H1 (cell line): ENCODE measurements around the gene APLP1. TPM values are rescaled to one million over a fixed set of nuclear protein-coding genes. Genes with fewer than 3 reads are reported as not detected.

Experiments used
- CTCF ChIA-PET: fragments of 300-600 bp; sonication (Branson Sonifier 250); formaldehyde crosslinking; loops from one replicate; lab custom pipeline; 2021; ENCODE audit not compliant: partially characterized antibody; lab: Charles Lee
- POLR2A ChIA-PET: fragments of 300-600 bp; sonication (Branson Sonifier 250); formaldehyde crosslinking; loops from one replicate; lab custom pipeline; 2021; ENCODE audit warnings: inconsistent platforms; ENCODE audit not compliant: partially characterized antibody; lab: Charles Lee
- DNase-seq, 2 experiments: peaks; one replicate each; pipeline versions ENCODE4 v3.0.0 to v3.0.0-alpha.2; 2010 to 2022; ENCODE audit warnings: low spot score in 2 of 2, low read depth in 1 of 2, mixed read lengths in 1 of 2
- FAIRE-seq: peaks from 2 replicates; lab custom pipeline; 2011; peaks lifted over from hg19 to GRCh38; lab: Jason Lieb, UNC
- H2AFZ ChIP-seq: 2 replicates; pipeline ENCODE4 v1.8.1; 2012; ENCODE audit warnings: low read length, inconsistent platforms
- H2AK5ac ChIP-seq: 2 replicates; pipeline ENCODE4 v1.6.1; 2013; ENCODE audit warnings: low read depth, low read length
- H2BK120ac ChIP-seq: replicated peaks from 2 replicates; pipeline ENCODE3; 2013; ENCODE audit warnings: low read depth, low read length, inconsistent platforms
- H2BK12ac ChIP-seq: 2 replicates; pipeline ENCODE4 v1.6.1; 2013; ENCODE audit warnings: low read depth, low read length
- H2BK15ac ChIP-seq: 2 replicates; pipeline ENCODE4 v1.6.1; 2013; ENCODE audit warnings: low read length
- H2BK20ac ChIP-seq: 2 replicates; pipeline ENCODE4 v1.6.1; 2013; ENCODE audit warnings: low read length
- H2BK5ac ChIP-seq: 2 replicates; pipeline ENCODE4 v1.6.1; 2013; ENCODE audit warnings: low read depth, low read length
- H3K14ac ChIP-seq: 2 replicates; pipeline ENCODE4 v1.6.1; 2013; ENCODE audit warnings: inconsistent platforms; ENCODE audit not compliant: insufficient read length
- H3K18ac ChIP-seq: 2 replicates; pipeline ENCODE4 v1.6.1; 2013; ENCODE audit warnings: low read length; ENCODE audit errors: extremely low read depth
- H3K23ac ChIP-seq: 2 replicates; pipeline ENCODE4 v1.6.1; 2013; ENCODE audit warnings: inconsistent platforms; ENCODE audit not compliant: insufficient read length
- H3K23me2 ChIP-seq: 2 replicates; pipeline ENCODE4 v1.6.1; 2013; ENCODE audit warnings: low read depth, low read length
- H3K27ac ChIP-seq: 2 replicates; pipeline ENCODE4 v1.6.1; 2011; ENCODE audit warnings: low read depth, low read length, inconsistent platforms
- H3K27me3 ChIP-seq, 4 experiments: replicated peaks in 1 of 4; 1 replicate in 1 of 4; 2 replicates in 3 of 4; pipeline versions ENCODE4 v1.6.1 to v1.8.1; 2011 to 2013; ENCODE audit warnings: low read length in 3 of 4, mild to moderate bottlenecking in 3 of 4, inconsistent platforms in 2 of 4, mixed read lengths in 2 of 4, moderate library complexity in 1 of 4; ENCODE audit not compliant: control insufficient read depth in 3 of 4, insufficient read depth in 3 of 4; ENCODE audit errors: extremely low read depth in 1 of 4
- H3K36me3 ChIP-seq, 4 experiments: 2 replicates each; pipeline versions ENCODE4 v1.6.1 to v1.8.1; 2011 to 2013; ENCODE audit warnings: mild to moderate bottlenecking in 4 of 4, low read length in 3 of 4, moderate library complexity in 2 of 4, control low read depth in 1 of 4, inconsistent platforms in 1 of 4; ENCODE audit not compliant: insufficient read depth in 4 of 4, control insufficient read depth in 2 of 4
- H3K4ac ChIP-seq: replicated peaks from 2 replicates; pipeline ENCODE3; 2013; ENCODE audit warnings: low read length, low read depth, mixed read lengths, inconsistent platforms; ENCODE audit not compliant: insufficient read length
- H3K4me1 ChIP-seq, 4 experiments: replicated peaks in 1 of 4; 1 replicate in 1 of 4; 2 replicates in 3 of 4; pipeline versions ENCODE4 v1.6.1 to v1.8.1; 2011 to 2013; ENCODE audit warnings: low read length in 3 of 4, inconsistent platforms in 2 of 4, mixed read lengths in 1 of 4; ENCODE audit not compliant: insufficient read depth in 4 of 4, control insufficient read depth in 3 of 4
- H3K4me2 ChIP-seq, 2 experiments: 2 replicates each; pipeline versions ENCODE4 v1.6.1 to v1.8.1; 2011 to 2013; ENCODE audit warnings: low read depth in 2 of 2, low read length in 2 of 2, control low read depth in 1 of 2, inconsistent platforms in 1 of 2, mild to moderate bottlenecking in 1 of 2; ENCODE audit not compliant: insufficient read depth in 1 of 2
- H3K4me3 ChIP-seq, 4 experiments: fragments of 200-600, 300-600 bp in 1 of 4; sonication (generic), shearing (Covaris generic), sonication (Bioruptor Twin) in 1 of 4; 2 replicates each; pipeline versions ENCODE4 v1.5.1 to v1.8.1; 2011 to 2016; ENCODE audit warnings: low read length in 4 of 4, low read depth in 3 of 4, control low read depth in 2 of 4, inconsistent platforms in 2 of 4, mild to moderate bottlenecking in 2 of 4, mixed read lengths in 1 of 4, moderate library complexity in 1 of 4; ENCODE audit not compliant: insufficient read depth in 2 of 4; ENCODE audit errors: extremely low read depth in 1 of 4
- H3K56ac ChIP-seq: replicated peaks from 2 replicates; pipeline ENCODE3; 2013; ENCODE audit warnings: low read depth, mild to moderate bottlenecking, mixed read lengths, low read length, inconsistent platforms; ENCODE audit not compliant: insufficient read length
- H3K79me1 ChIP-seq: 2 replicates; pipeline ENCODE4 v1.6.1; 2013; ENCODE audit warnings: low read depth, low read length, control low read depth
- H3K79me2 ChIP-seq, 2 experiments: 2 replicates each; pipeline versions ENCODE4 v1.6.1 to v1.8.1; 2012 to 2013; ENCODE audit warnings: low read length in 2 of 2, mild to moderate bottlenecking in 2 of 2, inconsistent platforms in 1 of 2; ENCODE audit not compliant: insufficient read depth in 2 of 2, control insufficient read depth in 1 of 2
- H3K9ac ChIP-seq, 4 experiments: replicated peaks in 1 of 4; 1 replicate in 1 of 4; 2 replicates in 3 of 4; pipeline versions ENCODE4 v1.6.1 to v1.8.1; 2011 to 2013; ENCODE audit warnings: low read depth in 3 of 4, low read length in 3 of 4, control low read depth in 2 of 4, mild to moderate bottlenecking in 2 of 4, moderate library complexity in 2 of 4, inconsistent platforms in 1 of 4; ENCODE audit errors: extremely low read depth in 1 of 4
- H3K9me3 ChIP-seq, 2 experiments: 2 replicates each; pipeline versions ENCODE4 v1.6.1 to v1.8.1; 2012 to 2013; ENCODE audit warnings: mild to moderate bottlenecking in 2 of 2, moderate library complexity in 2 of 2, control low read depth in 1 of 2, inconsistent platforms in 1 of 2, low read depth in 1 of 2, low read length in 1 of 2, mixed read lengths in 1 of 2; ENCODE audit not compliant: insufficient read depth in 2 of 2
- H4K20me1 ChIP-seq, 2 experiments: replicated peaks in 1 of 2; 2 replicates each; pipeline versions ENCODE3 to v1.8.1; 2011 to 2013; ENCODE audit warnings: inconsistent platforms in 2 of 2, low read length in 2 of 2, mild to moderate bottlenecking in 1 of 2; ENCODE audit not compliant: insufficient read depth in 2 of 2, control insufficient read depth in 1 of 2
- H4K5ac ChIP-seq: 2 replicates; pipeline ENCODE4 v1.6.1; 2013; ENCODE audit warnings: low read length, low read depth, mixed read lengths, inconsistent platforms; ENCODE audit not compliant: insufficient read length
- H4K8ac ChIP-seq: 2 replicates; pipeline ENCODE4 v1.8.0; 2013; ENCODE audit warnings: mild to moderate bottlenecking, moderate library complexity, low read length, inconsistent platforms; ENCODE audit not compliant: insufficient read depth; ENCODE audit errors: extremely low read depth
- H4K91ac ChIP-seq: replicated peaks from 2 replicates; pipeline ENCODE3; 2013; ENCODE audit warnings: low read length, mixed read lengths, inconsistent platforms; ENCODE audit not compliant: insufficient read length
- BACH1 ChIP-seq: IDR thresholded peaks from 2 replicates; pipeline ENCODE4 v1.6.1; 2012; ENCODE audit warnings: low read length, improper control_type of control experiment
- CHD2 ChIP-seq: IDR thresholded peaks from 2 replicates; pipeline ENCODE4 v1.6.1; 2012; ENCODE audit warnings: low read length, improper control_type of control experiment
- CTBP2 ChIP-seq: IDR thresholded peaks from 2 replicates; pipeline ENCODE4 v1.7.0; 2011; ENCODE audit warnings: borderline replicate concordance, mild to moderate bottlenecking, moderate library complexity, mixed read lengths, low read length; ENCODE audit not compliant: insufficient read depth, insufficient read length
- EZH2 ChIP-seq: fragments of 200-600 bp; sonication (generic); IDR thresholded peaks from 2 replicates; pipeline ENCODE4 v1.7.1; 2012; ENCODE audit warnings: low read depth, mild to moderate bottlenecking, moderate library complexity, low read length, inconsistent platforms; ENCODE audit not compliant: severe bottlenecking
- HDAC2 ChIP-seq, 2 experiments: fragments of 300-600 bp in 1 of 2; sonication (generic) in 1 of 2; IDR thresholded peaks; 2 replicates each; pipeline ENCODE4 v1.6.1; 2011 to 2012; ENCODE audit warnings: low read depth in 2 of 2, low read length in 2 of 2, mild to moderate bottlenecking in 2 of 2, moderate library complexity in 2 of 2, borderline replicate concordance in 1 of 2, inconsistent platforms in 1 of 2
- MAX ChIP-seq: IDR thresholded peaks from 2 replicates; pipeline ENCODE4 v1.6.1; 2012; ENCODE audit warnings: inconsistent platforms
- SP1 ChIP-seq: IDR thresholded peaks from 2 replicates; pipeline ENCODE4 v1.6.1; 2011; ENCODE audit warnings: low read depth, low read length
- WGBS, 2 experiments: shearing (Covaris generic) in 1 of 2; methylation state at CpG; one replicate each; pipeline versions ENCODE4 v1.1.6 to v1.1.7; 2013 to 2015; ENCODE audit warnings: low lambda C conversion rate in 2 of 2, mixed read lengths in 2 of 2, inconsistent platforms in 1 of 2, low coverage in 1 of 2, missing lambda C conversion rate in 1 of 2; ENCODE audit not compliant: insufficient replicate concordance in 2 of 2, insufficient coverage in 1 of 2, insufficient read length in 1 of 2; ENCODE audit errors: extremely low coverage in 1 of 2, missing lambda C conversion rate in 1 of 2; 5-methylcytosine and 5-hydroxymethylcytosine counted together
- polyA plus RNA-seq, 7 experiments: library from polyadenylated mRNA; depleted of rRNA in 3 of 7; stranded (reverse) in 5 of 7; unstranded in 2 of 7; fragments of >200 nt in 5 of 7; fragments of 200-250 nt in 2 of 7; gene quantifications; 1 replicate in 5 of 7; 2 replicates in 1 of 7; 4 replicates in 1 of 7; pipeline versions ENCODE4 v1.2.1 to v1.2.3, GENCODE V29; 2011 to 2013; ENCODE audit warnings: missing spikeins in 2 of 7, mixed read lengths in 2 of 7
- total RNA-seq: library from RNA; stranded (reverse); fragmentation: NEBNext Ultra II Directional; extraction: Animal tissue kit (Norgen Biotek cat#: 25700); gene quantifications from 2 replicates; pipeline ENCODE4 v1.2.1, GENCODE V29; 2021

APLP1 gene
- total and polyA plus RNA-seq, 2 of the 8 experiments (the other 6 are each of a cell fraction or from before 2014, with no cell fraction given) = 19.9 to 22.0 TPM

- TF ChIP-seq CTBP2 (peak; percentile 40), EZH2 (peak; percentile 26), MAX (no peak), CHD2 (no peak), HDAC2 (IDR thresholded peaks at IDR 0.05; ENCODE audit: borderline replicate concordance in 1 of 2, low read depth in 2 of 2, low read length in 2 of 2) (0 out of 4 replicates have a peak, but pooled peaks of 1 of the 2 experiments have one; percentile 61), BACH1 (peak; percentile 46; the same call in 1 of the 2 replicates), SP1 (peak; percentile 44; the same call in 1 of the 2 replicates)
- TF ChIP-seq, all 59 proteins: peak for 5
- H2BK20ac ChIP-seq = no peak overlapping the region
- H3K9me3 ChIP-seq = no peaks in the 10 kb centered on the region; a peak in 1 of 4 replicates
- no peak overlapping the region for H2BK15ac ChIP-seq
- peak overlapping the region; percentile 66 to 95 for H3K4me2 ChIP-seq
- peaks cover 20 to 40% (median 31%) of the 10 kb centered on the region in 4 experiments for H3K27me3 ChIP-seq
- H3K27ac ChIP-seq = no peak overlapping the region
- H3K14ac ChIP-seq = no peak overlapping the region
- peak overlapping the region in 2 of 4 experiments; percentile 14 to 51; a peak in 4 of 8 replicates for H3K4me3 ChIP-seq
- H3K23me2 ChIP-seq = peaks cover 22% of the 10 kb centered on the region
- no peak overlapping the region for H3K4ac ChIP-seq
- no peak overlapping the region for H4K91ac ChIP-seq
- peak; percentile 63 for FAIRE-seq
- H4K20me1 ChIP-seq = peaks cover 0 to 2% of the 10 kb centered on the region in 2 experiments
- H3K56ac ChIP-seq = no peak overlapping the region
- ChIA-PET CTCF (interaction anchor here (1.0 kb wide), 1 partner anchor 8 kb away, joined by 3 read pairs; no protein-coding TSS in a partner anchor), POLR2A (no interaction called here)
- H3K79me2 ChIP-seq = no peaks in the 10 kb centered on the region
- no peak overlapping the region for H2AK5ac ChIP-seq
- no peak overlapping the region for H3K9ac ChIP-seq
- WGBS, 2 experiments = 15% methylated on average over 35 of the region's 42 CpGs; no CpG with 5 or more reads in 1 of the 2 experiments
- H3K18ac ChIP-seq = 0 out of 2 replicates have a peak overlapping the region, but pooled peaks have one; percentile 21
- H3K23ac ChIP-seq = no peak overlapping the region
- no peak overlapping the region; the same call in 1 of the 2 replicates for H4K8ac ChIP-seq
- peak in 1 of 2 experiments; percentile 93 for DNase-seq
- H2BK12ac ChIP-seq = no peak overlapping the region
- peaks cover 0 to 16% (median 5%) of the 10 kb centered on the region in 4 experiments; a peak in 5 of 7 replicates for H3K4me1 ChIP-seq
- no peak overlapping the region for H4K5ac ChIP-seq
- no peak overlapping the region for H2AFZ ChIP-seq
- H2BK5ac ChIP-seq = no peak overlapping the region
- H3K36me3 ChIP-seq = no peaks in the 10 kb centered on the region
- no peaks in the 10 kb centered on the region for H3K79me1 ChIP-seq
- no peak overlapping the region for H2BK120ac ChIP-seq
Measured at GRCh38 chr19:35843676-35844481, 24.5 kb upstream of the APLP1 start.
